A549 (cell line): ENCODE results near the gene RIN3.

Experiments
- CTCF ChIP-seq: fragments of >200 bp; sonication (Bioruptor Twin); formaldehyde crosslinking; IDR thresholded peaks from 3 replicates; pipeline ENCODE4 v1.5.1; 2016
- GATA3 ChIP-seq: IDR thresholded peaks from 2 replicates; pipeline ENCODE4 v1.6.1; 2012; ENCODE audit warnings: borderline replicate concordance
- HMGXB4 ChIP-seq: fragments of 250-450 bp; sonication (Bioruptor Pico); IDR thresholded peaks from 2 replicates; pipeline ENCODE4 v1.5.0; 2021; ENCODE audit warnings: mild to moderate bottlenecking, moderate library complexity, borderline replicate concordance
- HOXA7 ChIP-seq: fragments of 250-450 bp; sonication (Bioruptor Pico); IDR thresholded peaks from 2 replicates; pipeline ENCODE4 v1.5.0; 2020; ENCODE audit warnings: mild to moderate bottlenecking, moderate library complexity
- JUN ChIP-seq, 2 experiments: fragments of >200 bp; sonication (Bioruptor Twin); formaldehyde crosslinking; IDR thresholded peaks; 2 replicates in 1 of 2; 3 replicates in 1 of 2; pipeline ENCODE4 v1.6.1; 2016 to 2017
- MAFK ChIP-seq: fragments of 450-650 bp; IDR thresholded peaks from 2 replicates; pipeline ENCODE4 v1.6.1; 2014; ENCODE audit not compliant: partially characterized antibody
- MYC ChIP-seq: IDR thresholded peaks from 2 replicates; pipeline ENCODE4 v1.6.1; 2012; ENCODE audit warnings: mild to moderate bottlenecking, inconsistent platforms, low read length, improper control_type of control experiment, borderline replicate concordance
- POLR2A ChIP-seq: IDR thresholded peaks from 2 replicates; pipeline ENCODE4 v1.6.1; 2012; ENCODE audit warnings: mild to moderate bottlenecking, low read length
- RAD21 ChIP-seq, 2 experiments: fragments of >200 bp in 1 of 2; sonication (Bioruptor Twin) in 1 of 2; formaldehyde crosslinking in 1 of 2; IDR thresholded peaks in 1 of 2; conservative IDR thresholded peaks in 1 of 2; 2 replicates in 1 of 2; 3 replicates in 1 of 2; pipeline ENCODE4 v1.6.1; 2012 to 2018; ENCODE audit warnings: inconsistent platforms in 1 of 2
- SMC3 ChIP-seq: fragments of >200 bp; sonication (Bioruptor Twin); formaldehyde crosslinking; IDR thresholded peaks from 3 replicates; pipeline ENCODE4 v1.6.1; 2018; ENCODE audit warnings: inconsistent platforms
- TF ChIP-seq, protein P1 (sequence below): IDR thresholded peaks from 2 replicates; pipeline ENCODE4 v1.6.1; 2012
- TF ChIP-seq, protein P2 (sequence below): fragments of 450-650 bp; IDR thresholded peaks from 2 replicates; pipeline ENCODE4 v1.6.1; 2014; ENCODE audit warnings: antibody characterized with exemption

- TF ChIP-seq POLR2A, result no peak
- no peak for TF ChIP-seq CTCF
- TF ChIP-seq, protein P1, sequence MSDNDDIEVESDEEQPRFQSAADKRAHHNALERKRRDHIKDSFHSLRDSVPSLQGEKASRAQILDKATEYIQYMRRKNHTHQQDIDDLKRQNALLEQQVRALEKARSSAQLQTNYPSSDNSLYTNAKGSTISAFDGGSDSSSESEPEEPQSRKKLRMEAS, result no peak
- no peak for TF ChIP-seq HMGXB4 (CRISPR knock-in tag)
- TF ChIP-seq, protein P2, sequence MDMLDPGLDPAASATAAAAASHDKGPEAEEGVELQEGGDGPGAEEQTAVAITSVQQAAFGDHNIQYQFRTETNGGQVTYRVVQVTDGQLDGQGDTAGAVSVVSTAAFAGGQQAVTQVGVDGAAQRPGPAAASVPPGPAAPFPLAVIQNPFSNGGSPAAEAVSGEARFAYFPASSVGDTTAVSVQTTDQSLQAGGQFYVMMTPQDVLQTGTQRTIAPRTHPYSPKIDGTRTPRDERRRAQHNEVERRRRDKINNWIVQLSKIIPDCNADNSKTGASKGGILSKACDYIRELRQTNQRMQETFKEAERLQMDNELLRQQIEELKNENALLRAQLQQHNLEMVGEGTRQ, result no peak
- no peak for TF ChIP-seq MYC
- TF ChIP-seq MAFK, result no peak
- no peak for TF ChIP-seq GATA3
- no peak for TF ChIP-seq SMC3
- TF ChIP-seq JUN (IDR thresholded peaks at IDR 0.05), result no peak
- no peak for TF ChIP-seq HOXA7 (CRISPR knock-in tag)
- TF ChIP-seq RAD21 (conservative IDR thresholded peaks at IDR 0.05 in 1 of 2, IDR thresholded peaks at IDR 0.05 in 1 of 2), result no peak
These were observed 182.8 kb downstream of the RIN3 start for GRCh38 chr14:92696366-92696765.
